ENCODE data around the gene NPY5R.

NPY5R gene

DNA sequence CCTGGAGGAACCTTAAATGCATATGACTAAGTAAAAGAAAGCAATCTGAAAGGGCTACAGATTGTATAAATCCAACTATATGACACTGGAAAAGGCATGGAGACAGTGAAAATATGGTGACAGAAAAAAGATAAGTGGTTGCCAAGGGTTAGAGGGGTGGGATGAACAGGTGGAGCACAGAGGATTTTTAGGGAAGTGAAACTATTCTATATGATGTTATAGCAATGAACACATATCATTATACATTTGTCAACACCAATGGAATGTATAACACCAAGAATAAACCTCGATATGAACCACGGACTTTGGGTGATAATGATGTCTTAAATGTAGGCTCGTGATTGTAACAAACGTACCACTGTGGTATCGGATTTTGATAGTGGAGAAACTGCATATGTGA lies 40.7 kb downstream of the NPY5R start:
- no peak for DNase-seq (ENCODE audit: low read depth in 1 of 2, low spot score in 1 of 2)

- no peak for DNase-seq (ENCODE audit: low read depth in 1 of 2, low spot score in 1 of 2)
These were observed 41.2 kb downstream of the NPY5R start for GRCh38 chr4:163384926-163385325.

- no peak for DNase-seq (ENCODE audit: low read depth in 1 of 2, low spot score in 1 of 2)
These were observed 41.8 kb downstream of the NPY5R start for GRCh38 chr4:163385466-163385865.

DNA sequence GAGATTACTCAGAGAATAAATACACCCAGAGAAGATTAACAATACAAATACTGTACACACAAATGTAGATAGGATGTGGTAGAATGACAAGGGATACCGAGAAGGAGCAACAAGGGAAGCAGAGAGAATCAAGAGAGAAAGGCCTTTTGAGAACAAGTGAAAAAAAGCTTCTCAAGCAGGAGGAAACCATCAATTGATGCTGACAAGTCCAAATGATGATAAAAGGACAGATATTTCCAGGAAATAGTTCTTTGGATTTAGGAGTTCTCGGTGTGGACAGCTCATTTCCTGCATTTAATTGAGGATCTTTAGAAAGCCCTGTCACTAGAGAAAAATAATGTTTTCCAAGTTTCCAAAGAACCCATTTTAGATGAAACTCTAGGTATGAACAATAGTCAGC lies 48.1 kb downstream of the NPY5R start:
- no peak for DNase-seq (ENCODE audit: low read depth in 1 of 2, low spot score in 1 of 2)

GRCh38 chr4:163392328-163392727 lies 48.6 kb downstream of the NPY5R start:
- no peak for DNase-seq (ENCODE audit: low read depth in 1 of 2, low spot score in 1 of 2)

- no peak for DNase-seq (ENCODE audit: low read depth in 1 of 2, low spot score in 1 of 2)
These were observed 49.8 kb downstream of the NPY5R start for GRCh38 chr4:163393471-163393870.

DNA sequence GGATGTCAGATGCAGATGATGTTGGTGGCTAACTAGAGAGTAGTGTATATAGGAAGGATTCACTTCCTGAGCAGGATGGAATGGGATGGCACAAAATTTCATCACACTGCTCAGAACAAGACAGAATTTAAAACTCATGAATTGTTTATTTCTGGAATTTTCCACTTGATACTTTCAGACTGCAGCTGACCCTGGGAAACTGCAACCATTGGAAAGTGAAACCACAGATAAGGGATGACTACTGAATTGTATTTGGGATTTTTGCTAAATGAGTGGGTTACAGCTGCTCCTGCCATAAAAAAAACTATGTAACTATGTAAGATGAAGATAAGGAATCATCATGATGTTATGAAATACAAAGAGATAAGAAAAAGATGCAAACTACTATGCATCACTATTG lies 51.4 kb downstream of the NPY5R start:
- DNase-seq (ENCODE audit: low read depth in 1 of 2, low spot score in 1 of 2) = no peak

GRCh38 chr4:163395758-163396157 lies 52.1 kb downstream of the NPY5R start:
- DNase-seq (ENCODE audit: low read depth in 1 of 2, low spot score in 1 of 2) = no peak

- DNase-seq (ENCODE audit: low read depth in 1 of 2, low spot score in 1 of 2) = no peak
These were observed 54.5 kb downstream of the NPY5R start for GRCh38 chr4:163398238-163398637.

- no peak for DNase-seq (ENCODE audit: low read depth in 1 of 2, low spot score in 1 of 2)
These were observed 57.2 kb downstream of the NPY5R start for GRCh38 chr4:163400911-163401310.
